DOHH2 (cell line): ENCODE data around the gene RANBP10.

Source experiments
- H3F3A ChIP-seq: fragments of 200-600 bp; sonication (generic), shearing (Covaris generic); 2 replicates; pipeline ENCODE4 v1.6.0; 2016; ENCODE audit warnings: antibody characterized with exemption, mild to moderate bottlenecking; ENCODE audit not compliant: control insufficient read depth, insufficient read depth
- H3K27ac ChIP-seq: fragments of 200-600 bp; sonication (generic); 2 replicates; pipeline ENCODE4 v1.5.1; 2014; ENCODE audit warnings: low read depth, mild to moderate bottlenecking, low read length, moderate library complexity
- H3K27me3 ChIP-seq: fragments of 200-600 bp; sonication (generic); 2 replicates; pipeline ENCODE4 v1.6.1; 2014; ENCODE audit warnings: mild to moderate bottlenecking, low read length, mixed read lengths; ENCODE audit not compliant: control insufficient read depth
- H3K36me3 ChIP-seq: fragments of 200-600 bp; sonication (generic); 2 replicates; pipeline ENCODE4 v1.6.1; 2014; ENCODE audit warnings: mild to moderate bottlenecking, low read length, moderate library complexity, mixed read lengths; ENCODE audit not compliant: control insufficient read depth
- H3K4me1 ChIP-seq: fragments of 200-600 bp; sonication (generic); 2 replicates; pipeline ENCODE4 v1.6.1; 2014; ENCODE audit warnings: mild to moderate bottlenecking, low read length, mixed read lengths; ENCODE audit not compliant: control insufficient read depth
- H3K4me2 ChIP-seq: fragments of 200-600 bp; sonication (generic); 2 replicates; pipeline ENCODE4 v1.6.0; 2014; ENCODE audit warnings: mild to moderate bottlenecking, low read length, moderate library complexity
- H3K4me3 ChIP-seq: fragments of 200-600 bp; sonication (generic); 2 replicates; pipeline ENCODE4 v1.5.1; 2014; ENCODE audit warnings: mild to moderate bottlenecking, low read length, mixed read lengths
- H3K79me2 ChIP-seq: fragments of 200-600 bp; sonication (generic); 2 replicates; pipeline ENCODE4 v1.6.1; 2014; ENCODE audit warnings: mild to moderate bottlenecking, low read length, mixed read lengths; ENCODE audit not compliant: control insufficient read depth
- H3K9me2 ChIP-seq: fragments of 200-600 bp; sonication (generic); replicated peaks from 2 replicates; pipeline ENCODE4 v1.6.1; 2014; ENCODE audit warnings: mild to moderate bottlenecking, low read length, mixed read lengths; ENCODE audit not compliant: control insufficient read depth
- H3K9me3 ChIP-seq: fragments of 200-600 bp; sonication (generic); 2 replicates; pipeline ENCODE4 v1.6.1; 2014; ENCODE audit warnings: antibody characterized with exemption, low read length, mixed read lengths; ENCODE audit not compliant: control insufficient read depth, insufficient read depth
- H4K20me1 ChIP-seq: fragments of 200-600 bp; sonication (generic); 2 replicates; pipeline ENCODE4 v1.6.0; 2014; ENCODE audit warnings: low read depth, mild to moderate bottlenecking, antibody characterized with exemption, low read length, moderate library complexity; ENCODE audit not compliant: control insufficient read depth, insufficient read depth
- EZH2phosphoT487 ChIP-seq: fragments of 200-600 bp; sonication (generic); IDR thresholded peaks from 2 replicates; pipeline ENCODE4 v1.6.1; 2017; ENCODE audit warnings: borderline replicate concordance, mild to moderate bottlenecking, antibody characterized with exemption, low read length, moderate library complexity, mixed read lengths
- TF ChIP-seq, protein P1 (sequence below): fragments of 200-600 bp; sonication (generic); IDR thresholded peaks from one replicate; pipeline ENCODE4 v1.5.1; 2014; ENCODE audit warnings: antibody characterized with exemption, mild to moderate bottlenecking, low read depth, low read length; ENCODE audit not compliant: poor library complexity, severe bottlenecking

RANBP10 gene

DNA sequence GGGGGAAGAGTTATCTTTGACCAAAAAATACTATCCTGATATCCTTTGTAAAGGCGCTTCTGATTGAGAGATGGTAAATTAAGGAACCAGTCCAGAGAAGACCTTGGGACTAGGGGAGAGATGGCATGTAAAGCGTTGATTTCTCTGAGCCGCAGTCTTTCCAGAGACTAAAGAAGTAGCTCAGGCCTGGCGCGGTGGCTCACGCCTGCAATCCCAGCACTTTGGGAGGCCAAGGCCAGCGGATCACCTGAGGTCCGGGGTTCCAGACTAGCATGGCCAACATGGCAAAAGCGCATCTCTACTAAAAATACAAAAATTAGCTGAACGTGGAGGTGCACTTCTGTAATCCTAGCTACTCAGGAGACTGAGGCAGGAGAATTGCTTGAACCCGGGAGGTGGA is 41.8 kb upstream of the RANBP10 start:
- TF ChIP-seq, protein P1, sequence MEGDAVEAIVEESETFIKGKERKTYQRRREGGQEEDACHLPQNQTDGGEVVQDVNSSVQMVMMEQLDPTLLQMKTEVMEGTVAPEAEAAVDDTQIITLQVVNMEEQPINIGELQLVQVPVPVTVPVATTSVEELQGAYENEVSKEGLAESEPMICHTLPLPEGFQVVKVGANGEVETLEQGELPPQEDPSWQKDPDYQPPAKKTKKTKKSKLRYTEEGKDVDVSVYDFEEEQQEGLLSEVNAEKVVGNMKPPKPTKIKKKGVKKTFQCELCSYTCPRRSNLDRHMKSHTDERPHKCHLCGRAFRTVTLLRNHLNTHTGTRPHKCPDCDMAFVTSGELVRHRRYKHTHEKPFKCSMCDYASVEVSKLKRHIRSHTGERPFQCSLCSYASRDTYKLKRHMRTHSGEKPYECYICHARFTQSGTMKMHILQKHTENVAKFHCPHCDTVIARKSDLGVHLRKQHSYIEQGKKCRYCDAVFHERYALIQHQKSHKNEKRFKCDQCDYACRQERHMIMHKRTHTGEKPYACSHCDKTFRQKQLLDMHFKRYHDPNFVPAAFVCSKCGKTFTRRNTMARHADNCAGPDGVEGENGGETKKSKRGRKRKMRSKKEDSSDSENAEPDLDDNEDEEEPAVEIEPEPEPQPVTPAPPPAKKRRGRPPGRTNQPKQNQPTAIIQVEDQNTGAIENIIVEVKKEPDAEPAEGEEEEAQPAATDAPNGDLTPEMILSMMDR = no peak
- no peak for TF ChIP-seq EZH2phosphoT487
- Histone ChIP-seq H3K27ac (no peak overlapping the region), H3K27me3 (no peaks in the 10 kb centered on the region), H3K4me3 (peak overlapping the region; percentile 77), H3K4me2 (peak overlapping the region; percentile 78), H3K9me3 (no peaks in the 10 kb centered on the region), H3K36me3 (peaks cover 24% of the 10 kb centered on the region), H3K4me1 (peaks cover 42% of the 10 kb centered on the region), H4K20me1 (peaks cover 6% of the 10 kb centered on the region), H3F3A (peaks cover 7% of the 10 kb centered on the region; the same call in 1 of the 2 replicates), H3K9me2 (no peaks in the 10 kb centered on the region), H3K79me2 (peaks cover 92% of the 10 kb centered on the region)

DNA sequence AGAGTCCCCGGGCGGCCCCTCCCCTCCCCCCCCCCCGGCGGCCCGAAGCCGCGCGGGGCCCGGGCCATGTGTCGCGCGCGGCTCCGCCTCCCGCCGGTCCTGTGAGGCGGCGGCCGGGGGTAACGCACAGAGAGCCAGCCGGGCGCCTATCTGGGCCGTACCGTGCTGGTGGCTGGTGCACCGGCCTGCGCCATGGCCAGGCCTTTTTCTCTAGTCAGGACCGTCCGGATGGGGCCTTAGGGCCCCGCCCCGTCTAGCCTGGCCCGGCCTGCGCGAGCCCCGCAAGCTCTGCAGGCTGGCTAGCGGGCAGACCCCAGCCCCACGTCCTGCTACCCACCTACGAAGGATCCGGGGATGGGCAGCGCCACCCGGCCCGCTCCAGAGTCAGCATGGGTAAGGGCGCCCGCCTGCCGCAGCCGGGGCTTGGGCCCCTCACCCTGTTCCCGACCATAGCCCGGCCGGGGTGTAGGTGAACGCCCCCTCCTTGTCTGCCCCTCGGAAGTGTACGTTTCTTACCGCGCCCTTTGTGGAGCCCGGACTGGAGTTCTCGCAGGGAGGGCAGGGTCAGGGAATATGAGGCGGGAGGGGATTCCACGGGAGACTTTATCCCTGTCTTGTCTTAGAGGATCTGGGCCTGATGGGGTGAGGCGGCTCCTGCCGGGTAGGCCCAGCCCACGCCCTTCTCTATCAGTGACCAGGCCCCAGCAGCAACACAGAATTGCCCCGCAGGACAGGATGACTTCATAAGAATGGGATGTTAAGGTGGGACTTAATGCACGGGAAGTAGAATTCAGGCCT is 40.9 kb upstream of the RANBP10 start, which contains the start of gene CENPT:
TSS of gene CENPT (minus strand) at position 630 of the 798 bp plus-strand sequence. CDS start 13,834 bp downstream, outside the sequence.
- no peaks in the 10 kb centered on the region for H3K27me3 ChIP-seq
- H3K79me2 ChIP-seq = peaks cover 92% of the 10 kb centered on the region
- H3F3A ChIP-seq = peaks cover 7% of the 10 kb centered on the region; the same call in 1 of the 2 replicates
- H3K9me3 ChIP-seq = no peaks in the 10 kb centered on the region
- H3K9me2 ChIP-seq = no peaks in the 10 kb centered on the region
- TF ChIP-seq, protein P1 = no peak
- no peak for TF ChIP-seq EZH2phosphoT487
- H4K20me1 ChIP-seq = peaks cover 7% of the 10 kb centered on the region
- peaks cover 25% of the 10 kb centered on the region for H3K36me3 ChIP-seq
- H3K4me1 ChIP-seq = peaks cover 43% of the 10 kb centered on the region
- peak within 1 kb of the TSS; percentile 67 for H3K27ac ChIP-seq
- peak within 1 kb of the TSS; percentile 78 for H3K4me2 ChIP-seq
- peak within 1 kb of the TSS; percentile 77 for H3K4me3 ChIP-seq

DNA sequence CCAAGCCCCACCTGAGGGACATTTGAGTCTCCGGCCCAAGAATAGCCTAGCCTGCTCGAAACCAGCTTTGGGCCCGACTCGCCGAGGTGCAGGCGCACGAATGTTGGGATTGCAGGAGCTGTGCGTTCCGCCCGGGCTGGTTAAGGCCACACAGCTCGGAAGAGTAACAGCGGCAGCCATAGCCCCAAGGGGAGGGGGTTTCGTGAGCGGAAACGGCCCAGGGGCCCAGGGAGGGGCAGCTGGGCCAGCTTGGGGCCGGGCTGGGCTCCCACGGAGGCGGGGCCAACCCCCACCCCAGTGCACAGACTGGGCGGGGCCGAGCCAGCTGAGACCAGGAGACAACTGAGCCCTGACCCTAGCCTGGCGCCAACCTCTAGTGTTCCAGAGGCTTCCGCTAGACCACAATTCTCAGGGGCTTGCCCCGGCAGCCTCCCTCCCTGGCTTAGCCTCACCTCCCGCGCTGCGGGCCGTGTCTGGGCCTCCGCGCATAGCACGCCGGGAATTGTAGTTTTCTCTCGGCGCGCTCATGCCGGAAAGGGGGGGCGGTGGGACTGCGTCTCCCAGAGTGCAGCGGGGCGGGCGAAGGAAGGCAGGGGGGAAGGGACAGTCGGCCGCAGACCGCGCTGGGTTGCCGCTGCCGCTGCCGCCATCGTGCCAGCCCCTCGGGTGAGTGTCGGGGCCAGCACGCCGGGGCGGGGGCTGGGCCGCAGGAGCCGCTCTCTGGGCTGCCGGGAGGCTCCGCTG is 40.1 kb upstream of the RANBP10 start, which contains the start of gene NUTF2:
TSS of gene NUTF2 (plus strand) at position 614 of the 744 bp plus-strand sequence. CDS start 18,198 bp downstream, outside the sequence.
- peaks cover 25% of the 10 kb centered on the region for H3K36me3 ChIP-seq
- H3K4me2 ChIP-seq = peak within 1 kb of the TSS; percentile 78
- H3K27me3 ChIP-seq = no peaks in the 10 kb centered on the region
- peak within 1 kb of the TSS; percentile 67 for H3K27ac ChIP-seq
- peaks cover 7% of the 10 kb centered on the region; the same call in 1 of the 2 replicates for H3F3A ChIP-seq
- H3K4me3 ChIP-seq = peak within 1 kb of the TSS; percentile 77
- TF ChIP-seq EZH2phosphoT487 = no peak
- TF ChIP-seq, protein P1 = no peak
- peaks cover 46% of the 10 kb centered on the region for H3K4me1 ChIP-seq
- no peaks in the 10 kb centered on the region for H3K9me3 ChIP-seq
- H4K20me1 ChIP-seq = peaks cover 7% of the 10 kb centered on the region
- peaks cover 84% of the 10 kb centered on the region for H3K79me2 ChIP-seq
- no peaks in the 10 kb centered on the region for H3K9me2 ChIP-seq
